HG03521 (cell line): ENCODE data around the gene ANTKMT.
A peak's percentile ranks its signal among the peaks of the same experiment; 100 is the strongest.
"Not testable (repeated sequence)": the region's sequence is repeated elsewhere in the genome, so short reads cannot be mapped to it uniquely, and the experiment has no call there.

Experiments
- ATAC-seq: cut with Tn5 transposase; IDR thresholded peaks from one replicate; pipeline ENCODE4 v1.9.1; 2021; ENCODE audit warnings: mild to moderate bottlenecking, moderate library complexity; ENCODE audit not compliant: unreplicated experiment

ANTKMT gene

DNA sequence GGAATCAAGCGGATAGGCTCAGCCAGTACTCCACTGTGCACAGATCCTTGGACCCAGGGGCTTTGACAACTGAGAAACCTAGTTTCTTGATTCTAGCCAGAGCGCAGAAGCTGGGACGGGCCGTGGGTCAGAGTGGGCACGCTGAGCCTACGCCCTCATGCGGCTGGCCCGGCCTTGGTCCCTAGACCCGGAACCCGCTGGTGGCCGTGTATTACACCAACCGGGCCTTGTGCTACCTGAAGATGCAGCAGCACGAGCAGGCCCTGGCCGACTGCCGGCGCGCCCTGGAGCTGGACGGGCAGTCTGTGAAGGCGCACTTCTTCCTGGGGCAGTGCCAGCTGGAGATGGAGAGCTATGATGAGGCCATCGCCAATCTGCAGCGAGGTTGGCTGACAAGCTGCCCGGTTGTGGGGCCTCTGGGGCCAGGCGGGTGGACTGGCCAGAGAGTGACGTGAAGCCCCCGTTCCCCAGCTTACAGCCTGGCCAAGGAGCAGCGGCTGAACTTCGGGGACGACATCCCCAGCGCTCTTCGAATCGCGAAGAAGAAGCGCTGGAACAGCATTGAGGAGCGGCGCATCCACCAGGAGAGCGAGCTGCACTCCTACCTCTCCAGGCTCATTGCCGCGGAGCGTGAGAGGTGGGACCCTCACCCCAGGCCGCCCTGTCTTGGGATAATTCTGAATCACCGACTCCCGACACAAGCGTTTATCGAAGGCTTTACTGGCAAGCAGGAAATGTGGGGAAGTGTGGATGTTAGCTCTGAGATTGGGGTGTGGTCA, 39.8 kb upstream of the ANTKMT start:
- no peak for ATAC-seq

DNA sequence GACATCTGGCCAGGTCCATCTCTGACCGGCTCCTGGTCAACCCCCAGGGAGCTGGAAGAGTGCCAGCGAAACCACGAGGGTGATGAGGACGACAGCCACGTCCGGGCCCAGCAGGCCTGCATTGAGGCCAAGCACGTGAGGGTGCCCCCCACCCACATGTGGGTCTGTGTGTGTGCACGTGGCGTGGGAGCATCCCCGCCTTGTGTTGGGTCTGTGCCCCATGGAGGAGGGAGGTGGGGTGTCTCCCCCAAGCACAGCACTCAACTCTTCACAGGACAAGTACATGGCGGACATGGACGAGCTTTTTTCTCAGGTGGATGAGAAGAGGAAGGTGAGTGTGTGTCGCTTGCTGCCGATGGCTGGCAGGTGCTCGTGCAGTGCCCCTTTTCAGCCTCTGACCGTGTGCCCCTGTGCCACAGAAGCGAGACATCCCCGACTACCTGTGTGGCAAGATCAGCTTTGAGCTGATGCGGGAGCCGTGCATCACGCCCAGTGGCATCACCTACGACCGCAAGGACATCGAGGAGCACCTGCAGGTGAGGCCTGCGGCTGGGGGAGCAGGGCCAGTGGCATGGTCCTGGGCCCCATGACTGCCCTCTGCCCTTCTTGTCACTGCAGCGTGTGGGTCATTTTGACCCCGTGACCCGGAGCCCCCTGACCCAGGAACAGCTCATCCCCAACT, 39.1 kb upstream of the ANTKMT start:
- ATAC-seq: no peak

DNA sequence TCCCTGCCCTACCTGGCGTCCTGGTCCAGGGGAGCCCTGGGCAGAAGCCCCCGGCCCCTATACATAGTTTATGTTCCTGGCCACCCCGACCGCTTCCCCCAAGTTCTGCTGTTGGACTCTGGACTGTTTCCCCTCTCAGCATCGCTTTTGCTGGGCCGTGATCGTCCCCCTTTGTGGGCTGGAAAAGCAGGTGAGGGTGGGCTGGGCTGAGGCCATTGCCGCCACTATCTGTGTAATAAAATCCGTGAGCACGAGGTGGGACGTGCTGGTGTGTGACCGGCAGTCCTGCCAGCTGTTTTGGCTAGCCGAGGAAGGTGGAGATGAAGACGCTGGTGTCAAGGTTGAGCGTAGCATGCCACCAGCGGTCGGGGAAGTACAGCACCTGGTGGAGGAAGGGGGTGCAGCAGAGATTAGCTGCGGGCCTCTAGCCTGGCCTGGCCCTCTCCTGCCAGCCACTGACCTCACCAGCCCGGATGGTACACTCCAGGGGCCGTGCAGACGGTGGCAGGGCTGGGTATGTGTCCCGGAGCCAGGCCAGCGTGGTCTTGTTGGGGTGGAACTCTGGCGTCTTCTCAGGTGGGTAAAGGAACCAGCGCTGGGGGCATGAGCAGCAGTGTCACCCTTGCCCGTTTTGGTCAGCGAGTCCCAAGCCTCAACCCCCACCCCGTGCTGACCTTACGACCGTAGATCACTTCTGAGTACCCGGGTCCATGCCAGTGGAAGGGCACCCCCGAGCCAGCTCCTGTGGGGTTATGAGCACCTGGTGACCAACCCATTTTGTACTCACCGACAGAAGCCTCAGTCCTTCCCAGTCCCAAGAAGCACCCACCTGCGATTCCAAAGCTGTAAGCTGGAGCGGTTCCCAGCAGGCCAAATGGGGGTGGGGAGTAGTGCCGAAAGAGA, 38.2 kb upstream of the ANTKMT start:
- no peak for ATAC-seq

DNA sequence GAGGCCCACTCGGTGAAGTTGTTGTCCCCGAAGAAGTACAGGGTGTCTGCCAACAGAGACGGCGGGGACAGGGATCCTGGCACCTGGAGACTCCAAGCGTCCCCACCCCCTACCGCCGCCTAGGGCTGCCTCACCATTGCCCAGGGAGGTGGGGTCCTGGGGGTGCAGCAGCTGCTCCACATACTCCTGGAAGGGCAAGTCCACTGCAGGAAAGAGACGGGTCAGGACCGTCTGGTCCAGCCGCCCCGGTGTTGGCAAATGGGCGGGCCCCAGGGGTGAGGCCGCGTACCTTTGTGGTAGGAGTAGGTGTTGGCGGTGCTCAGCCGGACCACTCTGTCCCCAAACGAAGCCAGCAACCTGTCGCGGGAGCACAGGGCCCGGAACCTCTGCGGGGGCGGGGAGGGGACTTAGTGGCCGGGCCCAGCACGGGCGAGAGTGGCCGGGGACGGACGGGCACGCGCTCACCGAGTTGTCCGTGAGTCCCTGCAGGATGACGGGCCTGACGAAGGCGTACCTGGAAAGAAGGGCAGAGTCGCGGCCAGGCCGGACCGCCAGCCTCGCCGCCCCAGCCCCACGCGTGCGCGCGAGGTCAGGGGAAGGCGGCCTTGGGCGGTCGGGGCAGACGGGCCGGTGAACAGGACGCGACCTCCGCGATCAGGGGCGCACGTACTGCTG, 37.4 kb upstream of the ANTKMT start:
- no peak for ATAC-seq

DNA sequence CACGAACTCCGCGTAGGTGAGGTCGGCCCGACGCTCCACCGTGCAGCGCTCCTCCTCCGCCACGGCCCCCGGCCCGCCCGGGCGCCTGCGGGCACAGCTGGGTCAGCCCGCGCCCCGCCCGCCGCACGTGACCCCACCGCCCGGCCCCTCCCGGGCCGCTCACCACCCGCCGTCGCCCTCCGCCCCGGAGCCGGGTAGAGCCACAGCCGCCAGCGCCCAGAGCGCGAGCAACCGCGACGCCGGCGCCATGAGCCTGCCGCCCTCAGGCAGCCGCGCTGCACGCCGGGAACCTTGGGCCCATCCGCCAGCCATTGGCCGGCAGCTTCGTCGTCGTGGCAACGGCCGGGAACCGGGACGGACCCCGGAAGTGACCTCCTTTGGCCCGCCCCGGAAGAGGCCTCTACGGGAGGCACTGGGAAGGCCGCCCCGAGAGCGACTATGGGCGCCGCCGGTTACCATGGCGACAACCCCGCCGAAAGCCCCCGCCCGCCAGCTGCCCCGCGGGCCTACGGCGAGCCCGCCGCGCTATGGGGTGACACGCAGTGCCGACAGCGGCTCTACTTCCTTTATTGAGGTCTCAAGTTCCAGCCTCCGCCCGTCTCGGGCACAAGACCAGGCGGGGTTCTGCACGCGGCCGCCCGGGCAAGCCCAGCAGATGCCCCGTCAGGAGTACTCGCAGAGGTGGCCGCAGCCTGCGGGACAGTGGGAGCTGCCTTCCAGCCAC, 36.7 kb upstream of the ANTKMT start, which contains the start of gene JMJD8:
Gene JMJD8, minus strand, starts transcription at position 264 of the 724 bp plus-strand sequence. Its CDS starts 15 bp downstream, at position 249.
- peak; percentile 63 for ATAC-seq

DNA sequence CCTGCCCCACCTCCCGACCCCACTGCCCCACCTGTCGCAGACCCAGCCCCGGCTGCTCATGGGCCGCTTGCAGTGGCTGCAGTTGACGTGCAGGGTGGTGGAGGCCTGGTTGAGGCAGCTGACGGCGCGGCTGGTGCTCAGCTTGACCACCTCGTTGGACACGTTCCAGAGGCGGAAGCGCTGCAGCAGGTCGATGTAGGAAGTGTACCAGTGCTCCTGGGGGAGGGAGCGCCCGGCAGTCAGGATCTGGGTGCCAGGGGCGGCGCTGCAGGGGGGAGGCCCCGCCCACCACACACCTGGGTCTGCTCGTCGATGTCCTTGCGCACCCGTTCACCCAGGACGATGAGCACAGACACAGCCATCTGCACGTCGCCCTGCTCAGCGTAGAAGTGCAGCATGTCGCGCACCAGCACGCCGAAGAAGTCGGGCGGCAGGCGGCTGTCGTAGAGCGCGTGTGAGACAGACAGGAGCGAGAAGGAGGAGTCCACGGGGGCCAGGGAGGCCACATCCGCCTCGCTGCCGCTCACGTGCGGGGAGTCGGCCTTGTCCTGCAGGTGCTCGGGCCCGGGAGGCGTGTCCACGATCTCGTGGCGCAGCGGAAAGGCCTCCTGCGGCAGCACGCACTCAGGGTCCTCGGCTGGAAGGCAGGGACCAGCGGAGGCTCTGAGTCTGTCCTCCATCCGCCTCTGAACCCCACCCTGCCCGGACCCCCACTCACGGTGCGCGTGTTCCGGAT, 35.8 kb upstream of the ANTKMT start:
- no peak for ATAC-seq

DNA sequence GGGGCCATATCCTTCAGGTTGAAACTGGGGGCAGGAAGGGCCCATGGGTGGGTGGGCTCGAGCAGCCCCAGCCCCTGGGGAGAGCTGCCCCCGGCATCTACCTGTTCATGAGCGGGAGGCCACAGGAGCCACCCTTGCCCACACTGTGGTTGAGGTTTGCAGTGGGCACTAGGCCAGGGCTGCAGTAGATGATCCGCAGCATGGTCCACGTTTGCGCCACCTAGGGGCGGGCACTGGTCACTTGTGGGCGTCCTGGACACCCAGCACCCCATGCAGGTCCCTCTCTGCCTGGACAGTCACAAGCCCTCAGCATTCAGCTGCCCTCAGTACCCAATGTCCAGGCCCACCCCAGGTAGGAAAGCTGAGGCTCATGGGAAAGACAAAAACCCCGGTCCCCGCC, 35.0 kb upstream of the ANTKMT start:
- no peak for ATAC-seq

DNA sequence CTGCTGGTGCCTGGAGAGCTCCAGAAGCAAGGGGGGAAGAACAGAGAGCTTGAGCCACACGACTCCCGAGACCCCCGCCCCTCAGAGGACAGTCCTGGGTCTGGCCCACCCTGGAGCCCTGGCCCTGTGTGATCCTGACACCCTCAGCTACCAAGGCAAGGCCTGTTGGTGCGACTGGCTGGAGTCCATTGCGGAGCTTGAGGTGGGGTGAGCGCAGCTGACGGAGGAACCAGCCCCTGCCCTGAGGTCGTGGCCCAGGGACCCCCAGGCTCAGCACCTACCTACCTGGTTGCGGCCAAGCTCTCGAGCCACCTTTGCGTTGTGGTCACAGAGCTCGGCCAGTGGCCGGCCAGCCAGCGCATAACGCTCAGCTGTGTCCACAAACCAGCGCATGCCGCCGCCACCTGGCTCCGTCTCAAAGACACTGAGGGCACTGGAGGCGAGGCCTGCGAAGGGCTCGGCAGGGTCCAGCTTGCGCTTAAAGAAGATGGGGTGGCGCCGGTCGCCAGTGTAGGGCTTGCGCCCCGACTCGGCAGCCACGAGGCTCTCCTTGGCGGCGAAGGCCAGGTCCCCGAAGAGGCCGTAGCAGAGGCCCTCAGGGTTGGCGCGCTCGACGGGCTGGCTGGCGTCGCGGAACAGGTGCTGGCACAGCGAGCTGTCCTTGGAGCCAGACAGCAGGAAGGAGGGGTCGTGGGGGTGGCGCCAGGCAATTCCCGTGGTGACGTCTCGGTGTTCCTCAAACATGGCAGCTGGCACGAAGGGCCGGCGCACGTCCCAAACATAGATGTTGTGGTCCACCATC, 34.3 kb upstream of the ANTKMT start:
- no peak for ATAC-seq

DNA sequence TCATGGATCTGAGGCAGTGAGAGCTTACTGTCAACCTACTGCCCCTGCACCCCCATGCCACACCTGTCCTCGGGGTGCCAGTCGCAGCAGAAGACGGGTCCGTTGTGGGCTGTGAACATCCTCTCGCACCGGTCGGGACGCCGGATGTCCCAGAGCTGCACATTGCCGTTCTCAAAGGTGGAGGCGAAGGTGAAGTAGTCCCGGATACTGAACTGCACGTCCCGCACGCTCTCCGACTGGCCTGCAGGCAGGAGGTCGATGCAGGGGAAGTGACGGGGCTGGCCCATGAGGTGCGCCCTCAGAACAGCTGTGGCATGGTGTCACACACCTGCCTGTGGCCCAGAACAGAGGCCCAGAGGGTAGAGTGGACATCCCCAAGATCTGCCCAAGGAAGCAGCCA, 33.4 kb upstream of the ANTKMT start:
- no peak for ATAC-seq

DNA sequence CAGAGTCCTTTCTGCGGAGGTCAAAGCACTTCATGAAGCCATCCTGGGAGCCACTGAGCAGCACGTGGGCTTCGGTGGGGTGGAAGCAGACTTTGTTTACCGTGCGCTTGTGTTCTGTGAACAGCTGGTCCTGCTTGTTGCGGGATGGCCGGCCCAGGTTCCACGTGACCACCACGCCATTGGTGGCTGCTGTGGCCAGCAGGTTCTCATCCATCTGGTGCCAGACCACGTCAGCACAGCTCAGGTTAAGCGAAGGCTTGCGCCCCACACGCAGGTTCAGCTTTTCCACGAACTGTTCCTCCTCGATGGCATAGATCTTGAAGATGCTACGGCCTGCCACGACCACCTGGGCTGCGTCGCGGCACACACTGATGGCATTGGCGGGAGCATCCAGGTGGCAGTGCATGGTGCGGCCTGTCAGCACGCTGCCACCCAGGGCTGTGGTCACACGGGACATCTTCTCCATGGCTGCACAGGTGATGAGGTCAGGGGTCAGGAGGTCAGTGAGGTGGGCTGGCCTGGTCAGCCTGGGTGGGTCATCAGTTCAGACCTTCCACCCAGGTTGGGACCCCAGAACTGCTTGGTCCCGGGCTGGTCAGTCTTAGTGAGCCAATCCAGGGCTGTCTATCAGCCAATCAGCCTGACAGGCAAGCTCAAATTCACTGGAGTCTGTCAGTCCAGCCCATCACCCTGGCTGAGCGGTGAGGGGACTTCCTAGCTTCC, 31.6 kb upstream of the ANTKMT start:
- ATAC-seq: no peak

DNA sequence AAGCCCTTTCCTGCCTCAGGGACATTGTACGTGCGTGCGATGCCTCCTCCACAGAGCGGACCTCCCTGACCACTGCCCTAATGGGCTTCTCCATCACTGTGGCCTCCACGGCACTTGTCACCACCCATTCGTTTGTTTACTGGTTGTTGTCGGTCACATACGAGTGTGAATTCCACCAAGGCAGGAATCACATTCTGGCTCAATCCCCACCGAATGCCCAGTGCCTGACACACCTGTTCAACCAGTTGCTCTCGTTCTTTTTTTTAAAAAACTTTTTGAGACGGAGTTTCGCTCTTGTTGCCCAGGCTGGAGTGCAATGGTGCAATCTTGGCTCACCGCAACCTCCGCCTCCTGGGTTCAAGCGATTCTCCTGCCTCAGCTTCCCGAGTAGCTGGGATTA, 29.7 kb upstream of the ANTKMT start:
- ATAC-seq: not testable (repeated sequence)

DNA sequence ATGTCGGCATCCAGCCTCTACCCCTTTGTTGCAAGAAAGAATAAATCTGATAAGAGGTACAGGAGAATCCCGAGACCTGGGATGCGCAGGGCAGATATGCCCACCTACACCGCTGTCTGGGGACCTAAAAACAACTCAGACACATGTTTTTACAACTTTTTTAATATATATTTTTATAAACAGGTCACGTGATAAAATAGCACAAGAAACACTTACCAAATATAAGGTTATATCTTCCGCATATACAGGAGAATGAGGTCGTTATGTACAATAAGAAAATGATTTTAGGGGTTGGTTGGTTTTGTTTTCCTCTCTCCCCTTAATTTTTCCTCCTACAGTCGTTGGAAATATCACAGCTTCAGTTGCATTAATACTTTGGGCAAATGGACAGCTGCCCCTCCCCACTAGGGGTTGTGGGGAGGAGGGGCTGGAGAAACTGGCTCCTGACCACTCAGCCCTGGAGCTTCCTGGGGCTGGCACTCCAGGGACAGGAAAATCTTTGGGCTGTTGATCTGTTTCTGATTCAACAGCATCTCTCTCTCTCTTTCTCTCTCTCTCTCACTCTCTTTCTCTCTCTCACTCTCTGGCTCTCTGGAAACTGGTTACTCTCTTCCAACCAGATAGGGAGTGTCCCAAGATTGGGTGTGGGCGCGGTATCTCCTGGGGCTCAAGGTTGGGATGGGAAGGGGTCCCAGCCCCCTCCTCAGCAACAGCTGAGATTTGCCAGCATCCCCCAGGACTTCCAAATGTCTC, 28.4 kb upstream of the ANTKMT start:
- ATAC-seq: no peak

DNA sequence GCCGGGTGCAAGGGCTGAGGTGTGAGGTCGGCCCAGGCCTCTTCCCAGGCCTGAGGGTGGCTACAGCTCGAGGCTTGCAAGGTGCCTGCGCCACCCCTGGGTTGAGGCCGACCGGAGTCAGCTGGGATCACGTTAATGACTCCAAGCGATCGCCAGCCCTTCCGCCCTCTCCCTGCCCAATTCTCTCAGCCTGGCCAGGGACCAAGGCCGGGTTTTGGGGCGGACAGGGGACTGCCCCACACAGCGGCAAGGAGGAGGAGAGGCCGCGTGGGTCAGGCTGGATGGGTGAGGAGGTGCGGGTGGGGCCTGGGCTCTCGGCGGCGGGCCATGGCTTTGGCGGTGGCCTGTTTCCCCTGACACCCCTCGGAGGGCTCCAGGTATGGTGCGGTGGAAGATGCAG, 27.6 kb upstream of the ANTKMT start:
- ATAC-seq: no peak

DNA sequence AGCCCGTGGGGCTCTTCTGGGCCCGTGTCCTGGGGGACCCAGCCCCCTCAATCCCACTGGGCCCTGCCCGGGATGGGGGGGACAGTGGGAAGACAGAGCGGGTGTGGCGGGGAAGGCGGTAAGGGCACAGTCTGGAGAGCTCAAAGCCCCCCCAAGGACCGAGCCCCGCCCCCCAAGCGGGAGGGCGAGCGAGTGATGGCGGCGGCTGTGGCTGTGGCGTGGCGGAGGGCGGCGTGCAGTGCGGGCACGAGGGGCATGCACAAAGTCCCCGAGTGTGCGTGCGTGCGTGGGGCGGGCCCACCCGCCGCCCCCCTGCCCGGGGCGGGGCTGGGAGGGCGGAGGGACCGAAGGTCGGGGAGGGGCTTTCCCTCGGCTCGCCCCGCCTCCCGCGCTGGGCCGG, 27.2 kb upstream of the ANTKMT start:
- no peak for ATAC-seq

DNA sequence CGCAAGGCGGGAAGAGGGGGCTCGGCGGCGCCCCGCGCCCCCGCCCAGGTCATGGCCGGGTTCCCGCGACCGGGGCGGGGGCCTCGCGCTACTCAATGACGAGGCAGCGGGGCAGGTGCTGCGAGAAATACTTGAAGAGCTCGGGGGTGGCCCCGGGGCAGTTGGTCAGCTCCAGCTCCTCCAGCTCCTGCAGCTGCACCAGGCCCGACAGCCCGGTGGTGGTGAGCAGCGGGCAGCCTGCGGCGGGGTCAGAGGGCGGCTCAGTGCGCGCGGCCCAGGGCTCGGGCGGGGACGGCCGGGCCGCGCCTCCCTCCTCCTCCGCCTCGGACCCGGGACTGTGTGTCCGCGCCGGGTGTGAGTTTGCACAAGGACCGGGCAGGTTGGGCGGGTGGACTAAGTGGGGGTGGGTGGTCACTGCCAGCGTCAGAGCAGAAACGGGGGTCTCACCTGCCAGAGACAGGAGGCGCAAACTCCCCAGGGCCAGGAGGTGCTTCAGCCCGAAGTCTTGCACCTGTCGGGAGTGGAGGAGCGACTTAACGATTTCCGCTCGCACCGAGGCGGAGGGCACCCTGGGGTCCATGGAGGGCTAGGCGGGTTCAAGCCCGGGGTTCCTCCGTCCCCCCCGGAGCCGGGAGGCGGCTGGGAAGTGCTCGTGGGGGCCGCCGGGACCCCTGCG, 26.6 kb upstream of the ANTKMT start:
- ATAC-seq: no peak

DNA sequence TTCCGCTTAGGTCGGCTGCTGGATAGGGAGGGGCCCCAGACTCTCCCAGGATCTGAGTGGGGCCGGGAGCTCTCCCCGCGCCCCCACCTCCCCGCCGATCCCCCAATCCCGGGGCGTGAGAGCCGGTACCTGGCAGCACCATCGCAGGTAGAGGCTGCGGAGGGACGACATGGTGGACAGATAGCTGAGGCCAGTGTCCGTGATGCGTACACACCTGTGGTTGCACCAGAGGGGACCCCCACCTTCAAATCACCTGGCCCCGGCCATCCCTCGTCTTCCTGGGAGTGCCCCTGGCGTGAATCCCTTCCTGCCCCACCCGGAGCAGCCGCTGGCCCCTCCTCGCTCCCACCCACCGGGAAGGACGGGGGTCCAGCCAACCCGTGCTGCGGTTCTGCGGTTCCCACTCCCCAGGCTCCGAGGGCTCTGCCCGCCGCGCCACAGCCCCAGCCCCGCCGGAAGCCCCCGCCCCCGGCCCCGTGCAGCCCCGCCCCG, 26.0 kb upstream of the ANTKMT start:
- ATAC-seq: no peak
